ENCODE data around the gene ZNF385A.

- no peak for TF ChIP-seq GATA2 (IDR thresholded peaks at IDR 0.05; ENCODE audit: low read depth, low read length)
- TF ChIP-seq GATA3 (IDR thresholded peaks at IDR 0.05; ENCODE audit: low read depth, low read length) = no peak
Measured at GRCh38 chr12:54363047-54363446, 21.5 kb downstream of the ZNF385A start.

Measured in SH-SY5Y (cell line).